ENCODE data around the gene RNF31. TPM values are rescaled to one million over a fixed set of nuclear protein-coding genes. Genes with fewer than 3 reads are reported as not detected.
"Not testable (repeated sequence)": the region's sequence is repeated elsewhere in the genome, so short reads cannot be mapped to it uniquely, and the experiment has no call there.

RNF31 gene
- total RNA-seq, 4 donors from 2014 or later = 33.5 to 112 (median 72.9) TPM

GRCh38 chr14:24100982-24101494 is 46.3 kb upstream of the RNF31 start:
- Histone ChIP-seq H3K4me3 (no peak overlapping the region), H3K4me1 (peaks cover 0 to under 1% (median 0%) of the 10 kb centered on the region in 4 donors), H3K36me3 (peaks cover 0 to 67% (median 13%) of the 10 kb centered on the region in 3 donors), H3K9me3 (no peaks in the 10 kb centered on the region), H3K27ac (no peak overlapping the region), H3K27me3 (no peaks in the 10 kb centered on the region)
- no peak for DNase-seq (ENCODE audit: low spot score in 2 of 2)
- WGBS, 2 donors = 97 to 100% methylated on average over 3 of the region's 3 CpGs
- no peak for TF ChIP-seq CTCF (IDR thresholded peaks at IDR 0.05)
- no peak for TF ChIP-seq EP300 (IDR thresholded peaks at IDR 0.05)
- no peak for TF ChIP-seq POLR2A (IDR thresholded peaks at IDR 0.05)

- TF ChIP-seq POLR2A (IDR thresholded peaks at IDR 0.05) (no peak), EP300 (IDR thresholded peaks at IDR 0.05) (no peak), CTCF (IDR thresholded peaks at IDR 0.05) (no peak)
- no peak overlapping the region for H3K27ac ChIP-seq
- DNase-seq (ENCODE audit: low spot score in 2 of 2) = no peak
- no peaks in the 10 kb centered on the region for H3K27me3 ChIP-seq
- H3K4me1 ChIP-seq = no peaks in the 10 kb centered on the region
- no peaks in the 10 kb centered on the region for H3K9me3 ChIP-seq
- no peak overlapping the region for H3K4me3 ChIP-seq
- H3K36me3 ChIP-seq = peaks cover 0 to 67% (median 12%) of the 10 kb centered on the region in 3 donors
- 92 to 94% methylated on average over 7 of the region's 7 CpGs for whole genome bisulfite sequencing, 2 donors
Measured at GRCh38 chr14:24102357-24103048, 44.8 kb upstream of the RNF31 start.

- Histone ChIP-seq H3K4me3 (no peak overlapping the region), H3K27ac (no peak overlapping the region), H3K9me3 (no peaks in the 10 kb centered on the region), H3K27me3 (no peaks in the 10 kb centered on the region), H3K4me1 (peaks cover 0 to 3% (median 0%) of the 10 kb centered on the region in 4 donors), H3K36me3 (peaks cover 0 to 61% (median 8%) of the 10 kb centered on the region in 3 donors)
- TF ChIP-seq EP300 (IDR thresholded peaks at IDR 0.05) (no peak), POLR2A (IDR thresholded peaks at IDR 0.05) (no peak)
- no peak for DNase-seq (ENCODE audit: low spot score in 2 of 2)
- 85 to 91% methylated on average over 13 of the region's 13 CpGs for WGBS, 2 donors
Measured at GRCh38 chr14:24103451-24103850, 43.8 kb upstream of the RNF31 start.

- H3K27ac ChIP-seq; H3K9me3 ChIP-seq; DNase-seq (ENCODE audit: low spot score in 2 of 2); H3K27me3 ChIP-seq; H3K4me3 ChIP-seq: not testable (repeated sequence)
- H3K36me3 ChIP-seq = peaks cover 0 to 39% (median 0%) of the 10 kb centered on the region in 3 donors
- WGBS, 2 donors = 91 to 92% methylated on average over 8 of the region's 8 CpGs
- H3K4me1 ChIP-seq = peaks cover 0 to 12% (median 0%) of the 10 kb centered on the region in 4 donors
Measured at GRCh38 chr14:24105609-24106239, 41.6 kb upstream of the RNF31 start.

- TF ChIP-seq EP300 (IDR thresholded peaks at IDR 0.05) (no peak), POLR2A (IDR thresholded peaks at IDR 0.05) (no peak), CTCF (IDR thresholded peaks at IDR 0.05) (no peak)
- Histone ChIP-seq H3K4me3 (no peak overlapping the region), H3K4me1 (peaks cover 0 to 12% (median 0%) of the 10 kb centered on the region in 4 donors), H3K36me3 (peaks cover 0 to 29% (median 0%) of the 10 kb centered on the region in 3 donors), H3K9me3 (no peaks in the 10 kb centered on the region), H3K27ac (no peak overlapping the region), H3K27me3 (no peaks in the 10 kb centered on the region)
- WGBS, 2 donors = 87 to 89% methylated on average over 4 of the region's 4 CpGs
- no peak for DNase-seq (ENCODE audit: low spot score in 2 of 2)
Measured at GRCh38 chr14:24106672-24107271, 40.5 kb upstream of the RNF31 start.
